Hippocampal formation (tissue), 2 donors: ENCODE data around the gene CCDC85A.

Experiments
- DNase-seq, 2 donors: peaks; one replicate each; lab custom pipeline; 2025; lab: John Stamatoyannopoulos, UW

The CCDC85A gene

GRCh38 chr2:56240210-56240609 lies 56.4 kb downstream of the CCDC85A start:
- no peak for DNase-seq

DNA sequence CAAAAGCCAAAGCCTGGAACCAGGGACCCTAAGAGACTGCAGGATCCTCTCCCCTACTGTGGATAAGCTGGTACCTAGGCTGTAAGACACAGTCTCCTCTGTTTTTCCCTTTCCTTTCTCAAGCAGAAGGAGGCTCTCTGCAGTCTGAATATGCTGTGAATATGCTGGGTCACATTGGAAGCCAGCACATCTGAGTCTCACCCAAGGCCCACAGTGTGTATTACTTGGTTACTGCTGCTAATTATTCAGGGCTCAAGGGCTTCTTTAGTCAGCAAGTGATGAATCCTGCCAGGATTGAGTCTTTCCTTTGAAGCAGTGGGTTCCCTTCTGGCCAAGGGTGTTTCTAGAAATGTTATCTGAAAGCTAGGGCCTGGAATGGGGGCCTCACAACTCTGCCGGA lies 60.7 kb downstream of the CCDC85A start:
- DNase-seq = no peak

- no peak for DNase-seq
These were observed 61.2 kb downstream of the CCDC85A start for GRCh38 chr2:56244911-56245530.

DNA sequence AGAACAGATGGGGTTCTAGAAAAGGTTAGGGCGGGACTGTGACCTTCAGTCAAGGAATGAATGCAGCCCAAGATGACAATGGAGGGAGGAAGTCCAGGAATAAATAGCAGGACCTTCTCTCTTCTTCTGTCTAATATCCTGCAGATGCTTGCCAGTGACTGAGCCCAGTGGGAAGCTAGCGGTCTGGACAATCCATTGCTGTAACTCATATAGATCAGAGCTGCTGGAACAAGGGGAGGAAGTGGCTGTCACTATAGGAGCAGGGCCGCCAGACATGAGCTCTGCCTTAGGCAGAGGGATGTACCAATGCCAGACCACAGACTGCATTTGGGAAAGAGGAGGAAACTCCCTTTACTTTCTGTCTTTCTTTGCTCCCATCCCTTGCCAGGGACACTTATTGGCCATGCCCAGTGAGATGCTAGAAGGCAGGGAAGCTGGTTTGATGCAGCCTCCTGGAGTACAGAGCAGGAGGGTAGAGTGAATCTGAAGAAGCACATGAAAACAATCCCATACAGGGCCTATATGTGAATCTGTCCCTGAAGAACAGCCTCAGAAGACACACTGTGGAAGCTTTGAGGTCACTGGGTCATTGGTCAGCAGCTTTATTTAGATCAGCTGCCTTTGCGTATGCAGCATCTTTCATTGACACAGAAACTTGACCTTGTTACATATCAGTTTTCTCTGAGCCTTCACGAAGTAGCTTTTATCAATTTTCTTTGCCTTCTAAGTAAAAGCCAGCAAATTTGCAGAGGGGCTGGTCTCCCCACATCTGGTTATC lies 65.4 kb downstream of the CCDC85A start:
- no peak for DNase-seq

- DNase-seq = no peak
These were observed 66.5 kb downstream of the CCDC85A start for GRCh38 chr2:56250153-56250729.

DNA sequence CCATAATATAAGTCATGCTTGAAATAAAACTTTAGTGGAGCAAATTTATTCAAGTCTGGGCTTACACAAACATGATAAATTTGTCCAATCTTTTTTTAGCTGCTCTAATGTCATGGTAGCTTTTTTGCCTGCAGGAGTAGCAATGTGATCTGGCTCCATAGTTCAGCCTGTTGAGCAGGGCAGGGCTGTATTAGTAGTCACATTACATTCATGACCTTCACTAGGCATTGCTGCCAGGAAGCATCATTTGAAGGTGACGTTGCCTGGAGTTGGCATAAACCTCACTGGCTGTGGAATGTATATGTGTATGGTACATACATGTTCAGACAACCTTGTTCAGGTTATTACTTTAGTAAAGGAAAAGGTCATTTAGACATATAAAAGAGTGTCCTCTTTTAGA lies 76.6 kb downstream of the CCDC85A start:
- no peak for DNase-seq

DNA sequence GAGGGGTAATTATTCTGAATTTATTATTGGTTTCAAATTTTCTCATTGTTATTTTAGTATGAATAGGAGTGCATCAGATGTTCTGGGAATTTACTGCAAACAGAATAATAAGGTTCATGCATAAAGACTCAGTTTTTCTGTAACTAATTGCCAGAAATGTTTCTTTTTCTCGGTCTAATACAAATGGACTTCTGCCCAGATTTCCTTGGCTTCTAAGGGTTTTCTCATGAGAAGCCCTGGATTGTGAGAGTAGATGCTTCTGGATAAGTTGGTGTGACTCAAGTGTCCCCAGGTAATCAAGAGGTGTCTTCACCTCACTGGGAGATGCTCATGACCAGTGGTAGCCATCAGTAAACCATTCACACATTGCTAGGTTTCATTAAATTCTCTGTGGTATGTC lies 78.5 kb downstream of the CCDC85A start:
- DNase-seq = no peak

- no peak for DNase-seq
These were observed 80.1 kb downstream of the CCDC85A start for GRCh38 chr2:56263876-56264275.

GRCh38 chr2:56266761-56267414 lies 83.1 kb downstream of the CCDC85A start:
- no peak for DNase-seq

- DNase-seq = no peak
These were observed 83.6 kb downstream of the CCDC85A start for GRCh38 chr2:56267415-56267788.

GRCh38 chr2:56268856-56269255 lies 85.1 kb downstream of the CCDC85A start:
- DNase-seq = no peak

- no peak for DNase-seq
These were observed 87.5 kb downstream of the CCDC85A start for GRCh38 chr2:56271275-56271674.

GRCh38 chr2:56285224-56285623 lies 101.4 kb downstream of the CCDC85A start:
- DNase-seq = no peak

- no peak for DNase-seq
These were observed 103.1 kb downstream of the CCDC85A start for GRCh38 chr2:56286936-56287335.

DNA sequence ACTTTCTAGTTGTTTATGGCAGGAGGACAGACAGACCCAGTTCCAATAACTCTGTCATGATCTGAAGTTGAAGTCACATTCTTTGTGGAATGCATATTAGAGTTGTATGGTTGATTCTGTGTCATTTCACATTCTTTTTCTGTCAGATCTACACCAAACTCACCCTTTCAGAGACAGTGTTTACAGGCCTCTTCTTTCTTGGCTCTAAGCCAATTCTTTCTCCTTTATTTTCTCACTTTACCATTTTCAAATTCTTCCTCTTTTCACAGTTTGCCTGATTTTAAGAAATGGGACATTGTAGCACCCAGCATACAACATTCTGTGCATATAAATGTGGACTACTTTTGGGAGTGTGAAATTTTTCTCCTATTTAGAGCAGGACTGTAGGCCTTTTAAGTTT lies 103.7 kb downstream of the CCDC85A start:
- DNase-seq = no peak

DNA sequence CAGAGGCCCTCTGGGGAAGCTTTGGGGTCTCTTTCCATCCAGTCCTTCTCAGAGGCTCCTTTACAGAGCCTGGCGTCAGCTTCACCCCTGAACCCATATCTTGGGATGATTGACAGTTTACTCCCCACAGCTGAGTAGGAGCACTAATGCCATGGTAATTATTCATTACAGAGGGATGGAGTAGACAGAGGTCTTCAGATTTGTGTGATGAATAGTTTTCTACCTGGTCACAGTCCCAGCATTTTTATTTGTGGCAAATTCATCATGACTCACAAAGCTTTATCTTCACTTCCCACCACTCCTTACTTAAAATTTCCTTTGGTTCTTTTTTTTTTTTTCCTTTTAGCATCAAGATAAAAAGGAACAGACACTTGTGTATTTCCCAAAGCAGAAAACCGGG lies 104.2 kb downstream of the CCDC85A start:
- DNase-seq = no peak

GRCh38 chr2:56288838-56289580 lies 105.2 kb downstream of the CCDC85A start:
- no peak for DNase-seq

DNA sequence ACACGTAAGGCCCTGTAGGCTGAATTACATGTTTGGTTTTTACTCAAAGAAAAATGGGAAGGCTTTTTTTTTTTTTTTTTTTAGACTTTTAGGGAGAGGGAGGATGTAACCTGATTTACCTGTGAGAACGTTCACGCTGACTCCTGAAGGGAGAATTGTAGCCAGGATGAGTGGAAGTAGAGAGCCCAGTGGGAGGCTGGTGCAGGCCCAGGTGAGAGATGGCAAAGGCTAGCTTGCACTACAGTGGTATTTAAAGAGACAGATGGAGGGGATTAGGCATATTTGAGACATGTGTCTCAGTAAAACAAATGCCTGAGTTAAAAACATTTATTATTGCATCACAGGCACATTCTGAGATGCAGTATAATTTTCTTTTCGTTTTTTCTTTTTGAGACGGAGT lies 107.9 kb downstream of the CCDC85A start:
- no peak for DNase-seq

GRCh38 chr2:56292951-56293350 lies 109.2 kb downstream of the CCDC85A start:
- no peak for DNase-seq

- DNase-seq = no peak
These were observed 111.9 kb downstream of the CCDC85A start for GRCh38 chr2:56295666-56296065.

DNA sequence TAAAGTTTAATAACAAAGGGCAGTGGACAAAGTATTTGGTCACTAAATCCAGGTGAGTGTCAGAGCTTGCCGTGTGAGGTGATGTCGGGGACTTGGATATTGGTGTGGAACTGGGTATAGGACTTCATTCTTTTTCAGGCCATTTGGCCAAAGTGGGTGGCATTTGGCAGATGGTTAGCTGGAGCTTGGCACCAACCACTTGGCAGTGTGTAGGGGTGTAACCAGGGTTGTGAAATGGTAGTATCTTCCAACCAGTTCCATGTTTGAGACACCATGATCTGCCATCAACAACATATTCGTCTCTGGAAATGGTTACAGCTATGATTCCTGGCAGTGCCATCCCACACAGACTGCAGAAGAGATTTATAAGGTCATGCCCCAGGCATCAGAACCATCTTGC lies 113.9 kb downstream of the CCDC85A start:
- DNase-seq = no peak

- no peak for DNase-seq
These were observed 115.4 kb downstream of the CCDC85A start for GRCh38 chr2:56299171-56299691.
